ENCODE measurements around the gene TULP3. TPM values are rescaled to one million over a fixed set of nuclear protein-coding genes. Genes with fewer than 3 reads are reported as not detected.
"Not testable (repeated sequence)": the region's sequence is repeated elsewhere in the genome, so short reads cannot be mapped to it uniquely, and the experiment has no call there.

The TULP3 gene
- total RNA-seq, 1 experiment from 2014 or later: 54.6 TPM

GRCh38 chr12:2862876-2863275 is 27.8 kb upstream of the TULP3 start:
- no TSS peak for BruUV-seq (replicated peaks)
- Histone ChIP-seq H3K79me2 (ENCODE audit: low read depth) (no peaks in the 10 kb centered on the region), H4K20me1 (ENCODE audit: insufficient read depth) (no peaks in the 10 kb centered on the region), H3K36me3 (ENCODE audit: low read depth) (peaks cover 9% of the 10 kb centered on the region), H3F3A (ENCODE audit: insufficient read depth, low read depth) (peaks cover 3% of the 10 kb centered on the region; the same call in 1 of the 2 replicates), H3K4me1 (replicated peaks; ENCODE audit: insufficient read depth) (no peaks in the 10 kb centered on the region), H3K27me3 (ENCODE audit: insufficient read depth, low read depth) (no peaks in the 10 kb centered on the region), H3K9me2 (ENCODE audit: insufficient read depth) (no peaks in the 10 kb centered on the region), H3K4me2 (no peak overlapping the region), H3K27ac (no peak overlapping the region), H3K4me3 (no peak overlapping the region), H2AFZ (no peak overlapping the region), H3K9me3 (ENCODE audit: insufficient read depth, low read depth) (no peaks in the 10 kb centered on the region)
- CTCF ChIA-PET: no interaction called here
- intact Hi-C loops (cut with micrococcal nuclease; ENCODE audit: unreplicated experiment): no loop called here
- no peak for DNase-seq
- TF ChIP-seq EZH2 (IDR thresholded peaks at IDR 0.05; ENCODE audit: low read depth): no peak
- no peak for TF ChIP-seq CTCF (conservative IDR thresholded peaks at IDR 0.05)
- POLR2A ChIA-PET (ENCODE audit: unreplicated experiment): interaction anchor here (0.6 kb wide), 1 partner anchor 18 kb away, joined by 3 read pairs; no protein-coding TSS in a partner anchor

- H3K79me2 ChIP-seq (ENCODE audit: low read depth); H3K9me2 ChIP-seq (ENCODE audit: insufficient read depth); H3K4me3 ChIP-seq; H3K27me3 ChIP-seq (ENCODE audit: insufficient read depth, low read depth); H3K4me2 ChIP-seq; intact Hi-C loops (cut with micrococcal nuclease; ENCODE audit: unreplicated experiment); H3K4me1 ChIP-seq (replicated peaks; ENCODE audit: insufficient read depth); CTCF ChIA-PET; DNase-seq; H4K20me1 ChIP-seq (ENCODE audit: insufficient read depth); H2AFZ ChIP-seq; H3K27ac ChIP-seq; H3K9me3 ChIP-seq (ENCODE audit: insufficient read depth, low read depth); H3F3A ChIP-seq (ENCODE audit: insufficient read depth, low read depth); BruUV-seq (replicated peaks): not testable (repeated sequence)
- peaks cover 14% of the 10 kb centered on the region for H3K36me3 ChIP-seq (ENCODE audit: low read depth)
- POLR2A ChIA-PET (ENCODE audit: unreplicated experiment): interaction anchor here (1.0 kb wide), 1 partner anchor 95 kb away, joined by 4 read pairs; no protein-coding TSS in a partner anchor
Observed at GRCh38 chr12:2863402-2863801, 27.3 kb upstream of the TULP3 start.

- CTCF ChIA-PET: no interaction called here
Observed at GRCh38 chr12:2864198-2864597, 26.5 kb upstream of the TULP3 start.

GRCh38 chr12:2868986-2869632 is 21.6 kb upstream of the TULP3 start:
- H4K20me1 ChIP-seq (ENCODE audit: insufficient read depth); H3K4me2 ChIP-seq; H3K27ac ChIP-seq; DNase-seq; H3K9me3 ChIP-seq (ENCODE audit: insufficient read depth, low read depth); H3K4me1 ChIP-seq (replicated peaks; ENCODE audit: insufficient read depth); POLR2A ChIA-PET (ENCODE audit: unreplicated experiment); BruUV-seq (replicated peaks); H3K27me3 ChIP-seq (ENCODE audit: insufficient read depth, low read depth); H3F3A ChIP-seq (ENCODE audit: insufficient read depth, low read depth); intact Hi-C loops (cut with micrococcal nuclease; ENCODE audit: unreplicated experiment); CTCF ChIA-PET; H3K9me2 ChIP-seq (ENCODE audit: insufficient read depth); H3K79me2 ChIP-seq (ENCODE audit: low read depth); H2AFZ ChIP-seq; H3K4me3 ChIP-seq: not testable (repeated sequence)
- H3K36me3 ChIP-seq (ENCODE audit: low read depth): peaks cover 44% of the 10 kb centered on the region

More at GRCh38 chr12:2864198-2864597, 26.5 kb upstream of the TULP3 start:
- Histone ChIP-seq H3K4me3 (no peak overlapping the region), H3K36me3 (ENCODE audit: low read depth) (peaks cover 20% of the 10 kb centered on the region), H2AFZ (no peak overlapping the region), H3K79me2 (ENCODE audit: low read depth) (no peaks in the 10 kb centered on the region), H3F3A (ENCODE audit: insufficient read depth, low read depth) (peaks cover 3% of the 10 kb centered on the region; the same call in 1 of the 2 replicates), H4K20me1 (ENCODE audit: insufficient read depth) (no peaks in the 10 kb centered on the region), H3K4me1 (replicated peaks; ENCODE audit: insufficient read depth) (no peaks in the 10 kb centered on the region), H3K27ac (no peak overlapping the region), H3K9me2 (ENCODE audit: insufficient read depth) (no peaks in the 10 kb centered on the region), H3K4me2 (no peak overlapping the region), H3K9me3 (ENCODE audit: insufficient read depth, low read depth) (no peaks in the 10 kb centered on the region), H3K27me3 (ENCODE audit: insufficient read depth, low read depth) (no peaks in the 10 kb centered on the region)
- intact Hi-C loops (cut with micrococcal nuclease; ENCODE audit: unreplicated experiment): no loop called here
- no peak for DNase-seq
- no peak for TF ChIP-seq CTCF (conservative IDR thresholded peaks at IDR 0.05)
- TF ChIP-seq EZH2 (IDR thresholded peaks at IDR 0.05; ENCODE audit: low read depth): no peak
- POLR2A ChIA-PET (ENCODE audit: unreplicated experiment): interaction anchor here (0.7 to 1.0 kb wide), 2 partner anchors 66 to 94 kb away, joined by 3 to 4 read pairs; no protein-coding TSS in a partner anchor
- BruUV-seq (replicated peaks): no TSS peak

All from PC-9 (cell line).